Prostate gland (tissue), 2 donors: ENCODE data around the gene SFRP2. TPM values are rescaled to one million over a fixed set of nuclear protein-coding genes. Genes with fewer than 3 reads are reported as not detected.

Experiments
- DNase-seq: peaks from one replicate; pipeline ENCODE4 v3.0.0-alpha.2; 2019; ENCODE audit warnings: low spot score
- H3K27ac ChIP-seq, 2 donors: fragments of 200-600 bp; sonication (generic); 2 replicates each; pipeline ENCODE4 v1.5.1; 2017 to 2019
- H3K27me3 ChIP-seq: fragments of 200-600 bp; sonication (generic); replicated peaks from 2 replicates; pipeline ENCODE4 v1.5.1; 2019; ENCODE audit not compliant: insufficient read depth
- H3K36me3 ChIP-seq, 2 donors: fragments of 200-600 bp; sonication (generic); 1 replicate in 1 of 2; 2 replicates in 1 of 2; pipeline versions ENCODE4 v1.5.1 to v1.8.1; 2017 to 2019
- H3K4me1 ChIP-seq: fragments of 200-600 bp; sonication (generic); replicated peaks from 2 replicates; pipeline ENCODE4 v1.5.1; 2019
- H3K4me3 ChIP-seq, 2 donors: fragments of 200-600 bp; sonication (generic); 2 replicates each; pipeline ENCODE4 v1.5.1; 2017 to 2019
- H3K9me3 ChIP-seq: fragments of 200-600 bp; sonication (generic); 2 replicates; pipeline ENCODE4 v1.5.1; 2017
- POLR2A ChIP-seq: fragments of 450-650 bp; IDR thresholded peaks from one replicate; pipeline ENCODE4 v1.6.1; 2016; ENCODE audit warnings: antibody characterized with exemption, mild to moderate bottlenecking
- POLR2AphosphoS5 ChIP-seq: sonication (generic); formaldehyde crosslinking; IDR thresholded peaks from one replicate; pipeline ENCODE4 v1.6.1; 2017; ENCODE audit warnings: antibody characterized with exemption
- WGBS: methylation state at CpG from one replicate; pipeline ENCODE4 v1.1.5; 2018; 5-methylcytosine and 5-hydroxymethylcytosine counted together
- intact Hi-C: fragments of 100-400 bp; cut with DNase I; formaldehyde crosslinking; loops from one replicate; pipeline ENCODE4 v1.14.2; 2022
- total RNA-seq, 2 donors: library from RNA; depleted of rRNA; stranded (reverse); fragments of >200 nt; gene quantifications; one replicate each; pipeline ENCODE4 v1.1.0, GENCODE V29; 2016
- TF ChIP-seq, protein P1 (sequence below), 4 experiments: fragments of 200-600 bp in 2 of 4; fragments of 450-650 bp in 2 of 4; sonication (generic) in 2 of 4; IDR thresholded peaks; 1 replicate in 3 of 4; 2 replicates in 1 of 4; pipeline ENCODE4 v1.5.1; 2016 to 2019; ENCODE audit warnings: antibody characterized with exemption in 4 of 4, mild to moderate bottlenecking in 2 of 4, moderate library complexity in 2 of 4

The SFRP2 gene
- total RNA-seq, 2 donors from 2014 or later = 3.7 to 6.1 TPM

DNA sequence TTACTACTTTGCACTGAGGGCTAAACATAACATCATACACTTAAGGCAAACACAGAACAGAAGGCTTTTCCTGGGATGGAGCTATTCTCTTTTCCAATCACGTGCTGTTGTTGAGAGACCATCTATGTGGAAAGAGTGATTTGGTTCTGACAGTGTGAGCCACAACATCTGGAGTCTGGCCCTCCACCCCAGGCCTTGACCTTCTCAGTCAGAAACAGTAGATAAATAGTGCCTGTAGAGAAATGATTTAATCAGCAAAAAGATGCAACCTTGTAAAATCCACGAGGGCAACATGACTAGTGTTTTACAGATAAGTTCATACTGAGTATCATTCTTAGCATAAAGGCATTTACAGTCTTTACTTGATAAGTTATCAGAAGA lies 10.8 kb upstream of the SFRP2 start:
- intact Hi-C loops = no loop called here
- H3K36me3 ChIP-seq = no peaks in the 10 kb centered on the region
- DNase-seq = no peak
- peaks cover 3% of the 10 kb centered on the region for H3K27me3 ChIP-seq
- TF ChIP-seq, protein P1, sequence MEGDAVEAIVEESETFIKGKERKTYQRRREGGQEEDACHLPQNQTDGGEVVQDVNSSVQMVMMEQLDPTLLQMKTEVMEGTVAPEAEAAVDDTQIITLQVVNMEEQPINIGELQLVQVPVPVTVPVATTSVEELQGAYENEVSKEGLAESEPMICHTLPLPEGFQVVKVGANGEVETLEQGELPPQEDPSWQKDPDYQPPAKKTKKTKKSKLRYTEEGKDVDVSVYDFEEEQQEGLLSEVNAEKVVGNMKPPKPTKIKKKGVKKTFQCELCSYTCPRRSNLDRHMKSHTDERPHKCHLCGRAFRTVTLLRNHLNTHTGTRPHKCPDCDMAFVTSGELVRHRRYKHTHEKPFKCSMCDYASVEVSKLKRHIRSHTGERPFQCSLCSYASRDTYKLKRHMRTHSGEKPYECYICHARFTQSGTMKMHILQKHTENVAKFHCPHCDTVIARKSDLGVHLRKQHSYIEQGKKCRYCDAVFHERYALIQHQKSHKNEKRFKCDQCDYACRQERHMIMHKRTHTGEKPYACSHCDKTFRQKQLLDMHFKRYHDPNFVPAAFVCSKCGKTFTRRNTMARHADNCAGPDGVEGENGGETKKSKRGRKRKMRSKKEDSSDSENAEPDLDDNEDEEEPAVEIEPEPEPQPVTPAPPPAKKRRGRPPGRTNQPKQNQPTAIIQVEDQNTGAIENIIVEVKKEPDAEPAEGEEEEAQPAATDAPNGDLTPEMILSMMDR (IDR thresholded peaks at IDR 0.05) = no peak
- no peak for TF ChIP-seq POLR2A
- TF ChIP-seq POLR2AphosphoS5 = no peak
- no peak overlapping the region for H3K27ac ChIP-seq
- no peaks in the 10 kb centered on the region for H3K9me3 ChIP-seq
- H3K4me1 ChIP-seq = no peaks in the 10 kb centered on the region
- WGBS = 34% methylated on average over 2 of the region's 2 CpGs
- no peak overlapping the region for H3K4me3 ChIP-seq

DNA sequence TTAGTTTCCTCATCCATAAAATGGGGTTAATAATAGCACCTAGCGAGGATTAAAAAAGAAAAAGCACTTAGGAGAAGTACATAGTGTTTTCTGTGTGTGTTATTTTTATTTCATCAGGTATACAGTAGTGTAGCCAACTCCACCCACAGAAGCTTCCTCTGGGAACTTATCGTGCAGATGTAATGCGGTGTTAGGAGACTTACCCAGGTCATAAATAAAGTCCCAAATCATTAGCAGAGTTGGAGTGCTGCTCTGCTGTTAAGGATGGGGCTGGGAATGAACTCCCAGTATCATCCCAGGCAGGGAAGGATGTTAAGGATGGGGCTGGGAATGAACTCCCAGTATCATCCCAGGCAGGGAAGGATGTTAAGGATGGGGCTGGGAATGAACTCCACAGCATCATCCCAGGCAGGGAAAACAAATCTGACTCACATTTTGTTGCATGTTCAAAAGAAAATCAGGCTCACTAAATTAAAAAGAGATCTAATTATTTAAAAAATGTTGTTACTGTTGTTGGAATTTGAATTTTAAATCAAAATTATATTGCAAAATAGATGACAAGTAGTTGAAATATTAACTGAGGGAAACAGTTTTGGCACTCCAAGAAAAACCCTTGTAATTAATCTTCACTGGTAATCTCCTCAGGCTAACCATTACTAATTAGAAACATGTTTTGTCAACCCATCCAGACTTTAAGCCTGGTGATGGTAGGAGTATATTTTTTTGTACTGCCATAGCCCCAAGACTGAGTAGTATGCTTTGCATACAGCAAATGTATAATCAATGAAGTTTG lies 10.2 kb upstream of the SFRP2 start:
- Histone ChIP-seq H3K27ac (no peak overlapping the region), H3K36me3 (no peaks in the 10 kb centered on the region), H3K4me1 (no peaks in the 10 kb centered on the region), H3K9me3 (no peaks in the 10 kb centered on the region), H3K4me3 (no peak overlapping the region), H3K27me3 (peaks cover 3% of the 10 kb centered on the region)
- WGBS = 51% methylated on average over 3 of the region's 3 CpGs
- intact Hi-C loops = no loop called here
- DNase-seq = no peak
- TF ChIP-seq, protein P1 (IDR thresholded peaks at IDR 0.05) = no peak
- TF ChIP-seq POLR2AphosphoS5 (no peak), POLR2A (no peak)

DNA sequence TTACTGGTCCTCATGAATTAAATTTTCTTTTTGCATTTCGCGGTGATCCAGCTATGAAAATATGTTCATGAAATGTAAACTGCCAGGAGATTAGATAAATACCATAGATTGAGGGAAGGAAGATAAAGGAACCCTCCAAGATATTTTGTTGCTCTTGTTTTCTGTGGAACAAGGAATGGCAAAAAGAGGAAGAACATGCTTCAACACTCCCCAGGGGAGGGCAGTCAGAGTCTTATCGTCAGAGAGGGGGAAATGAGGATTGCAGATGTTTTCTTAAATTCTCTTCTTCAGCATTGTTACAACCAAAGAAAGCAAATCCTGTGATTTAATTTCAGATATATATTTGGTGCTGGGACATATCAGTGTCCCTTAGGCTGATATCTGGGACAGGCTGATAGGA lies 9.5 kb upstream of the SFRP2 start:
- Histone ChIP-seq H3K4me3 (no peak overlapping the region), H3K27me3 (peaks cover 3% of the 10 kb centered on the region), H3K4me1 (no peaks in the 10 kb centered on the region), H3K9me3 (no peaks in the 10 kb centered on the region), H3K27ac (no peak overlapping the region), H3K36me3 (no peaks in the 10 kb centered on the region)
- no peak for DNase-seq
- 39% methylated on average over 3 of the region's 3 CpGs for WGBS
- intact Hi-C loops = no loop called here
- TF ChIP-seq, protein P1 (IDR thresholded peaks at IDR 0.05) = no peak
- TF ChIP-seq POLR2A = no peak
- TF ChIP-seq POLR2AphosphoS5 = no peak

DNA sequence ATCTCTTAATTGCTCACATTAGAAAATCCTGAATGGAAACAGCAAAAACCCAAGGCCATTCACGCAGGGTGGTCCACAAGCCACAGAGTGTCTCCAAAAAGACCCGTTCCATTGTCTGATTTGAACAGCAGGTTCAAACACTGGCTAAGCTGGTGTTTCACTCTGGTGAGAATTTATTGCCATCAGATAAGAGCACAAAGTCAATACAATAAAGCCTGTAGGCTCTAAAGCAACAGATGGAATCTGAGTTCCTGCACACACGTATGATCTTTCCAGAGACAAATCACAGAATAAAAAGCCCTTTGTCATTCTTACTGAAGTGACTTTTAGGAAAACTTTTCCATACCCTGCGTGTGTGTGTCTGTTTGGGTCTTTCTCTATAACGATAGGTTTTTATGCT lies 5.1 kb upstream of the SFRP2 start:
- intact Hi-C loops = loop anchor here (5.0 kb wide), 2 partner anchors 228 to 518 kb away; no protein-coding TSS in a partner anchor
- TF ChIP-seq, protein P1 (IDR thresholded peaks at IDR 0.05) = no peak
- no peak for TF ChIP-seq POLR2A
- TF ChIP-seq POLR2AphosphoS5 = peak; percentile 88
- WGBS = 32% methylated on average over 5 of the region's 5 CpGs
- H3K9me3 ChIP-seq = no peaks in the 10 kb centered on the region
- peaks cover 19% of the 10 kb centered on the region for H3K27me3 ChIP-seq
- no peak for DNase-seq
- no peaks in the 10 kb centered on the region for H3K36me3 ChIP-seq
- H3K27ac ChIP-seq = no peak overlapping the region
- H3K4me3 ChIP-seq = no peak overlapping the region
- H3K4me1 ChIP-seq = peaks cover 6% of the 10 kb centered on the region
